ENCODE results near the gene TRIM34.
"Not testable (repeated sequence)": the region's sequence is repeated elsewhere in the genome, so short reads cannot be mapped to it uniquely, and the experiment has no call there.

The TRIM34 gene

GRCh38 chr11:5600374-5600851 is 24.4 kb upstream of the TRIM34 start:
- Histone ChIP-seq H3K27me3 (no peaks in the 10 kb centered on the region), H3K9me3 (no peaks in the 10 kb centered on the region), H3K36me3 (no peaks in the 10 kb centered on the region), H3K4me1 (ENCODE audit: control insufficient read depth in 1 of 2, insufficient read depth in 1 of 2, low read depth in 1 of 2, low read length in 1 of 2) (peaks cover 5 to 13% of the 10 kb centered on the region in 2 experiments), H3K4me3 (ENCODE audit: low read depth in 1 of 2, low read length in 1 of 2) (no peak overlapping the region), H3K27ac (no peak overlapping the region)
- TF ChIP-seq CTCF (IDR thresholded peaks at IDR 0.05), result peak; percentile 57

- not testable (repeated sequence) for H3K36me3 ChIP-seq; H3K27ac ChIP-seq; H3K4me3 ChIP-seq (ENCODE audit: low read depth in 1 of 2, low read length in 1 of 2); H3K27me3 ChIP-seq; H3K4me1 ChIP-seq (ENCODE audit: control insufficient read depth in 1 of 2, insufficient read depth in 1 of 2, low read depth in 1 of 2, low read length in 1 of 2); H3K9me3 ChIP-seq
Observed at GRCh38 chr11:5602791-5603190, 22.0 kb upstream of the TRIM34 start.

GRCh38 chr11:5603326-5603725 is 21.5 kb upstream of the TRIM34 start:
- H3K36me3 ChIP-seq, result no peaks in the 10 kb centered on the region

GRCh38 chr11:5604896-5605295 is 19.9 kb upstream of the TRIM34 start:
- no peaks in the 10 kb centered on the region for H3K4me1 ChIP-seq (ENCODE audit: control insufficient read depth in 1 of 2, insufficient read depth in 1 of 2, low read depth in 1 of 2, low read length in 1 of 2)
- H3K4me3 ChIP-seq (ENCODE audit: low read depth in 1 of 2, low read length in 1 of 2), result no peak overlapping the region
- no peaks in the 10 kb centered on the region for H3K27me3 ChIP-seq
- no peaks in the 10 kb centered on the region for H3K36me3 ChIP-seq
- no peak for TF ChIP-seq CTCF (IDR thresholded peaks at IDR 0.05)
- H3K27ac ChIP-seq, result no peak overlapping the region
- H3K9me3 ChIP-seq, result no peaks in the 10 kb centered on the region

More at GRCh38 chr11:5603326-5603725, 21.5 kb upstream of the TRIM34 start:
- Histone ChIP-seq H3K4me1 (ENCODE audit: control insufficient read depth in 1 of 2, insufficient read depth in 1 of 2, low read depth in 1 of 2, low read length in 1 of 2) (peaks cover 0 to 3% of the 10 kb centered on the region in 2 experiments), H3K9me3 (no peaks in the 10 kb centered on the region), H3K4me3 (ENCODE audit: low read depth in 1 of 2, low read length in 1 of 2) (no peak overlapping the region), H3K27me3 (no peaks in the 10 kb centered on the region), H3K27ac (no peak overlapping the region)
- no peak for TF ChIP-seq CTCF (IDR thresholded peaks at IDR 0.05)

- H3K36me3 ChIP-seq, result no peaks in the 10 kb centered on the region
- no peak overlapping the region for H3K4me3 ChIP-seq (ENCODE audit: low read depth in 1 of 2, low read length in 1 of 2)
- H3K27ac ChIP-seq, result no peak overlapping the region
- H3K27me3 ChIP-seq, result no peaks in the 10 kb centered on the region
- TF ChIP-seq CTCF (IDR thresholded peaks at IDR 0.05), result no peak
- H3K9me3 ChIP-seq, result no peaks in the 10 kb centered on the region
- no peaks in the 10 kb centered on the region for H3K4me1 ChIP-seq (ENCODE audit: control insufficient read depth in 1 of 2, insufficient read depth in 1 of 2, low read depth in 1 of 2, low read length in 1 of 2)
Observed at GRCh38 chr11:5605849-5606248, 19.0 kb upstream of the TRIM34 start.

- Histone ChIP-seq H3K4me3 (ENCODE audit: low read depth in 1 of 2, low read length in 1 of 2) (no peak overlapping the region), H3K36me3 (no peaks in the 10 kb centered on the region), H3K27ac (no peak overlapping the region), H3K27me3 (no peaks in the 10 kb centered on the region), H3K4me1 (ENCODE audit: control insufficient read depth in 1 of 2, insufficient read depth in 1 of 2, low read depth in 1 of 2, low read length in 1 of 2) (no peaks in the 10 kb centered on the region), H3K9me3 (no peaks in the 10 kb centered on the region)
- TF ChIP-seq CTCF (IDR thresholded peaks at IDR 0.05), result no peak
Observed at GRCh38 chr11:5608808-5609207, 16.0 kb upstream of the TRIM34 start.
